IMR-90 (cell line): ENCODE data around the gene LRIG1. TPM values are rescaled to one million over a fixed set of nuclear protein-coding genes. Genes with fewer than 3 reads are reported as not detected.

Source experiments
- ATAC-seq: fragments of 200-7000 bp; cut with Tn5 transposase; 2 replicates; pipeline ENCODE4 v1.9.1; 2020; ENCODE audit warnings: low read depth, mild to moderate bottlenecking, moderate library complexity
- BruUV-seq: library from RNA; stranded (reverse); fragments of 400-500 nt; replicated peaks from 2 replicates; lab custom pipeline; 2021; lab: Mats Ljungman, UMichigan
- CTCF ChIA-PET: fragments of 300-600 bp; formaldehyde crosslinking; extraction: SDS; loops from one replicate; lab custom pipeline; 2021; ENCODE audit warnings: antibody characterized with exemption; lab: Yijun Ruan, JAX
- POLR2A ChIA-PET: fragments of 300-600 bp; sonication (Branson Sonifier 250); formaldehyde crosslinking; loops from one replicate; lab custom pipeline; 2022; ENCODE audit warnings: antibody characterized with exemption; ENCODE audit not compliant: unreplicated experiment; lab: Charles Lee
- DNase-seq: peaks from one replicate; pipeline ENCODE4 v3.0.0; 2013
- H2AFZ ChIP-seq: replicated peaks from 2 replicates; pipeline ENCODE3; 2013; ENCODE audit warnings: low read length, mild to moderate bottlenecking; ENCODE audit not compliant: poor library complexity
- H2AK5ac ChIP-seq: 2 replicates; pipeline ENCODE4 v1.6.1; 2013; ENCODE audit warnings: low read depth, low read length, inconsistent platforms
- H2AK9ac ChIP-seq: replicated peaks from 2 replicates; pipeline ENCODE3; 2013; ENCODE audit warnings: mild to moderate bottlenecking, low read depth, low read length, moderate library complexity; ENCODE audit not compliant: poor library complexity
- H2BK120ac ChIP-seq: 2 replicates; pipeline ENCODE4 v1.6.1; 2013; ENCODE audit warnings: low read depth, low read length, inconsistent platforms
- H2BK15ac ChIP-seq: 3 replicates; pipeline ENCODE4 v1.6.1; 2013; ENCODE audit warnings: low read depth, low read length, inconsistent platforms
- H2BK20ac ChIP-seq: 2 replicates; pipeline ENCODE4 v1.6.1; 2013; ENCODE audit warnings: low read depth, mild to moderate bottlenecking, inconsistent platforms, low read length, moderate library complexity
- H2BK5ac ChIP-seq: 2 replicates; pipeline ENCODE4 v1.6.1; 2013; ENCODE audit warnings: mild to moderate bottlenecking, low read depth, low read length, inconsistent platforms; ENCODE audit not compliant: poor library complexity, severe bottlenecking
- H3K14ac ChIP-seq: replicated peaks from 2 replicates; pipeline ENCODE4 v1.6.1; 2013; ENCODE audit warnings: low read depth, low read length, inconsistent platforms
- H3K18ac ChIP-seq: 2 replicates; pipeline ENCODE4 v1.6.1; 2013; ENCODE audit warnings: low read depth, low read length, control low read depth
- H3K23ac ChIP-seq: 2 replicates; pipeline ENCODE4 v1.6.1; 2013; ENCODE audit warnings: low read depth, low read length, inconsistent platforms
- H3K27ac ChIP-seq: 2 replicates; pipeline ENCODE4 v1.5.1; 2013; ENCODE audit warnings: mild to moderate bottlenecking, control low read depth, low read length; ENCODE audit not compliant: insufficient read depth
- H3K27me3 ChIP-seq: 2 replicates; pipeline ENCODE4 v1.6.1; 2013; ENCODE audit warnings: low read length; ENCODE audit not compliant: control insufficient read depth, insufficient read depth
- H3K36me3 ChIP-seq: 2 replicates; pipeline ENCODE4 v1.6.1; 2013; ENCODE audit warnings: low read length, mixed read lengths; ENCODE audit not compliant: control insufficient read depth, insufficient read depth
- H3K4ac ChIP-seq: 2 replicates; pipeline ENCODE4 v1.6.1; 2013; ENCODE audit warnings: low read depth, low read length, inconsistent platforms
- H3K4me1 ChIP-seq: 2 replicates; pipeline ENCODE4 v1.6.1; 2013; ENCODE audit warnings: low read length, mixed read lengths; ENCODE audit not compliant: control insufficient read depth, insufficient read depth
- H3K4me2 ChIP-seq: 2 replicates; pipeline ENCODE4 v1.6.1; 2013; ENCODE audit warnings: low read depth, mild to moderate bottlenecking, control low read depth, low read length, moderate library complexity
- H3K4me3 ChIP-seq: 2 replicates; pipeline ENCODE4 v1.5.1; 2013; ENCODE audit warnings: low read depth, mild to moderate bottlenecking, control low read depth, low read length, moderate library complexity; ENCODE audit not compliant: insufficient read depth
- H3K56ac ChIP-seq: 2 replicates; pipeline ENCODE4 v1.6.1; 2013; ENCODE audit warnings: low read length, inconsistent platforms; ENCODE audit not compliant: insufficient read depth; ENCODE audit errors: extremely low read depth
- H3K79me1 ChIP-seq, 2 experiments: 2 replicates each; pipeline ENCODE4 v1.6.1; 2013; ENCODE audit warnings: low read length in 2 of 2, inconsistent platforms in 1 of 2, low read depth in 1 of 2
- H3K9ac ChIP-seq: 2 replicates; pipeline ENCODE4 v1.6.1; 2013; ENCODE audit warnings: low read depth, low read length, control low read depth
- H3K9me1 ChIP-seq: 2 replicates; pipeline ENCODE4 v1.6.1; 2013; ENCODE audit warnings: low read length, inconsistent platforms; ENCODE audit not compliant: insufficient read depth
- H3K9me3 ChIP-seq: 2 replicates; pipeline ENCODE4 v1.6.1; 2013; ENCODE audit warnings: low read length; ENCODE audit not compliant: control insufficient read depth, insufficient read depth
- H4K20me1 ChIP-seq: 2 replicates; pipeline ENCODE4 v1.6.1; 2013; ENCODE audit warnings: low read length, inconsistent platforms; ENCODE audit not compliant: insufficient read depth
- H4K5ac ChIP-seq: 2 replicates; pipeline ENCODE4 v1.6.1; 2013; ENCODE audit warnings: mild to moderate bottlenecking, low read depth, low read length, control low read depth
- H4K8ac ChIP-seq, 2 experiments: 2 replicates each; pipeline ENCODE4 v1.6.1; 2013; ENCODE audit warnings: low read depth in 2 of 2, low read length in 2 of 2, control low read depth in 1 of 2, inconsistent platforms in 1 of 2
- H4K91ac ChIP-seq: 2 replicates; pipeline ENCODE4 v1.6.1; 2013; ENCODE audit warnings: low read depth, low read length, inconsistent platforms; ENCODE audit not compliant: insufficient read depth
- CEBPB ChIP-seq: IDR thresholded peaks from 2 replicates; pipeline ENCODE4 v1.6.1; 2012; ENCODE audit warnings: low read depth, low read length, improper control_type of control experiment
- ELK1 ChIP-seq: fragments of 150-350 bp; IDR thresholded peaks from 2 replicates; pipeline ENCODE4 v1.6.1; 2016; ENCODE audit warnings: low read depth, mild to moderate bottlenecking, low read length, moderate library complexity, borderline replicate concordance
- MXI1 ChIP-seq: IDR thresholded peaks from 2 replicates; pipeline ENCODE4 v1.6.1; 2012; ENCODE audit warnings: low read depth, mild to moderate bottlenecking, low read length, moderate library complexity, borderline replicate concordance
- POLR2A ChIP-seq: IDR thresholded peaks from 2 replicates; pipeline ENCODE4 v1.6.1; 2012; ENCODE audit warnings: mild to moderate bottlenecking, low read depth, low read length
- RAD21 ChIP-seq: IDR thresholded peaks from 2 replicates; pipeline ENCODE4 v1.6.1; 2012; ENCODE audit warnings: low read length, improper control_type of control experiment
- RFX5 ChIP-seq: IDR thresholded peaks from 2 replicates; pipeline ENCODE4 v1.8.0; 2012; ENCODE audit warnings: low read depth, mild to moderate bottlenecking, low read length, moderate library complexity
- WGBS, 2 experiments: methylation state at CpG; one replicate each; pipeline versions ENCODE4 v1.1.5 to v1.1.7; 2013; ENCODE audit warnings: missing lambda C conversion rate in 2 of 2; ENCODE audit not compliant: insufficient read length in 1 of 2; ENCODE audit errors: extremely low coverage in 2 of 2; 5-methylcytosine and 5-hydroxymethylcytosine counted together
- dilution Hi-C: fragments of 300-500 bp; cut with HindIII; formaldehyde crosslinking; loops from one replicate; pipeline ENCODE4 v1.14.3; 2018; ENCODE audit warnings: low sequenced_read_pairs; ENCODE audit not compliant: unreplicated experiment
- in situ Hi-C: fragments of 300-500 bp; cut with MboI; formaldehyde crosslinking; loops from 3 replicates; pipeline ENCODE4 v1.14.3; 2019; ENCODE audit warnings: low sequenced_read_pairs, inconsistent platforms, mixed read lengths
- intact Hi-C: fragments of 100-400 bp; cut with micrococcal nuclease; formaldehyde crosslinking; loops from 2 replicates; pipeline ENCODE4 v1.10.0; 2022
- polyA plus RNA-seq, 3 experiments: library from polyadenylated mRNA; depleted of rRNA; stranded (reverse); fragments of >200 nt; gene quantifications; 2 replicates each; pipeline ENCODE4 v1.2.3, GENCODE V29; 2012; ENCODE audit warnings: low replicate concordance in 1 of 3
- total RNA-seq: library from RNA; depleted of rRNA; stranded (reverse); fragments of >200 nt; gene quantifications from 2 replicates; pipeline ENCODE4 v1.2.3, GENCODE V29; 2012

The LRIG1 gene
- total and polyA plus RNA-seq, 2 of the 4 experiments (the other 2 are of a cell fraction): 62.8 to 87.8 TPM

DNA sequence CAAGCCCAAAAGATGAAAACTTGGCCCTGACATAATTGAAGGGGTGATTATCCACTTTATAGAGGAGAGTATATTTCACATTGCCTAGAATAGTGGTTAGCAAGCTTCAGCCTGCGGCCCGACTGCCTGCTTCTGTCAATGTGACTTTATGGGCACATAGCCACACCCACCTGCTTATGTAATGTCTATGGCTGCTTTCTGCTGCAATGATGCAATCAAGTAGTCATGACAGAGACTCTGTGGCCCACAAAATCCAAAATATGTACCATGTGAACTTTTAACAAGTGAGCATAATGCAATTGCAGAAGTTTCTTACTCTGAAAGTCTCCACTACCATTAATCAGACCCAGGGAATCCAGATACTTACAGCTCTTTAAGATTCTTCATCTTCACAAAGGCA lies 103.1 kb downstream of the LRIG1 start:
- no peak overlapping the region for H3K27ac ChIP-seq
- no TSS peak for BruUV-seq
- H3K23ac ChIP-seq: no peak overlapping the region
- no peak overlapping the region for H3K18ac ChIP-seq
- no peak overlapping the region for H2BK5ac ChIP-seq
- no peaks in the 10 kb centered on the region for H3K27me3 ChIP-seq
- ChIA-PET CTCF (no interaction called here), POLR2A (no interaction called here)
- peaks cover 6 to 24% of the 10 kb centered on the region in 2 experiments; a peak in 3 of 4 replicates for H3K79me1 ChIP-seq
- H3K4ac ChIP-seq: no peak overlapping the region
- TF ChIP-seq RFX5: no peak
- TF ChIP-seq ELK1: no peak
- TF ChIP-seq MXI1: no peak
- no peak for TF ChIP-seq POLR2A
- TF ChIP-seq CEBPB: peak; percentile 87
- TF ChIP-seq RAD21: no peak
- H4K8ac ChIP-seq: no peak overlapping the region
- H2AFZ ChIP-seq: no peak overlapping the region
- H4K91ac ChIP-seq: no peak overlapping the region
- peaks cover 64% of the 10 kb centered on the region for H3K36me3 ChIP-seq
- H3K4me3 ChIP-seq: no peak overlapping the region
- no peaks in the 10 kb centered on the region for H3K9me3 ChIP-seq
- H3K9me1 ChIP-seq: peaks cover 29% of the 10 kb centered on the region
- no peak overlapping the region for H3K56ac ChIP-seq
- no peak overlapping the region for H4K5ac ChIP-seq
- H2BK20ac ChIP-seq: no peak overlapping the region
- no peak overlapping the region for H3K14ac ChIP-seq
- no peak overlapping the region for H2AK9ac ChIP-seq
- no CpG with 5 or more reads among the region's 2 CpGs for WGBS, 2 experiments
- dilution Hi-C loops: no loop called here
- no peak overlapping the region for H3K4me2 ChIP-seq
- in situ Hi-C loops: no loop called here
- H3K9ac ChIP-seq: no peak overlapping the region
- intact Hi-C loops: no loop called here
- no peak overlapping the region for H2BK120ac ChIP-seq
- H2AK5ac ChIP-seq: no peak overlapping the region
- DNase-seq: peak; percentile 34
- no peak overlapping the region for H2BK15ac ChIP-seq
- H3K4me1 ChIP-seq: peaks cover 15% of the 10 kb centered on the region
- ATAC-seq: no peak
- no peaks in the 10 kb centered on the region for H4K20me1 ChIP-seq
